GM21447 (cell line): ENCODE results near the gene DYRK3.
"Not testable (repeated sequence)": the region's sequence is repeated elsewhere in the genome, so short reads cannot be mapped to it uniquely, and the experiment has no call there.

Source experiments
- ATAC-seq: cut with Tn5 transposase; IDR thresholded peaks from one replicate; pipeline ENCODE4 v1.9.1; 2021; ENCODE audit not compliant: unreplicated experiment

The DYRK3 gene

GRCh38 chr1:206635080-206635977 lies at the start of gene DYRK3:
Gene DYRK3, plus strand, starts transcription at chr1:206635536. Its CDS starts 168 bp downstream, at chr1:206635704.
- ATAC-seq, result peak; percentile 90

- no peak for ATAC-seq
Measured at GRCh38 chr1:206586501-206587445, 48.6 kb upstream of the DYRK3 start.

- ATAC-seq, result no peak
Measured at GRCh38 chr1:206587904-206588303, 47.4 kb upstream of the DYRK3 start.

- ATAC-seq, result no peak
Measured at GRCh38 chr1:206588492-206588891, 46.8 kb upstream of the DYRK3 start.

- ATAC-seq, result no peak
Measured at GRCh38 chr1:206589206-206589605, 46.1 kb upstream of the DYRK3 start.

- ATAC-seq, result peak; percentile 60
Measured at GRCh38 chr1:206590025-206590758, 45.1 kb upstream of the DYRK3 start.

GRCh38 chr1:206591226-206591625 lies 44.1 kb upstream of the DYRK3 start:
- no peak for ATAC-seq

- ATAC-seq, result no peak
Measured at GRCh38 chr1:206591696-206592095, 43.6 kb upstream of the DYRK3 start.

- no peak for ATAC-seq
Measured at GRCh38 chr1:206593351-206593925, 41.9 kb upstream of the DYRK3 start.

GRCh38 chr1:206595581-206596318 lies 39.6 kb upstream of the DYRK3 start:
- no peak for ATAC-seq

- ATAC-seq, result no peak
Measured at GRCh38 chr1:206596319-206596666, 39.0 kb upstream of the DYRK3 start.

GRCh38 chr1:206600527-206600926 lies 34.8 kb upstream of the DYRK3 start:
- no peak for ATAC-seq

GRCh38 chr1:206604861-206605260 lies 30.5 kb upstream of the DYRK3 start:
- ATAC-seq, result no peak

- no peak for ATAC-seq
Measured at GRCh38 chr1:206606867-206607266, 28.5 kb upstream of the DYRK3 start.

GRCh38 chr1:206608108-206608698 lies 27.1 kb upstream of the DYRK3 start:
- ATAC-seq, result no peak

- ATAC-seq, result peak; percentile 37
Measured at GRCh38 chr1:206609229-206609991, 25.9 kb upstream of the DYRK3 start.

- peak; percentile 71 for ATAC-seq
Measured at GRCh38 chr1:206612129-206612876, 23.0 kb upstream of the DYRK3 start, which contains the start of gene EIF2D. Gene EIF2D, minus strand, starts transcription at chr1:206612465. Its CDS starts 123 bp downstream, at chr1:206612342.

- not testable (repeated sequence) for ATAC-seq
Measured at GRCh38 chr1:206626396-206626795, 8.9 kb upstream of the DYRK3 start.
